Measurements from ENCODE around the gene MRM2. TPM values are rescaled to one million over a fixed set of nuclear protein-coding genes. Genes with fewer than 3 reads are reported as not detected.
A peak's percentile ranks its signal among the peaks of the same experiment; 100 is the strongest.

The MRM2 gene
- total RNA-seq, 2 donors from 2014 or later, result 30.0 to 34.5 TPM

DNA sequence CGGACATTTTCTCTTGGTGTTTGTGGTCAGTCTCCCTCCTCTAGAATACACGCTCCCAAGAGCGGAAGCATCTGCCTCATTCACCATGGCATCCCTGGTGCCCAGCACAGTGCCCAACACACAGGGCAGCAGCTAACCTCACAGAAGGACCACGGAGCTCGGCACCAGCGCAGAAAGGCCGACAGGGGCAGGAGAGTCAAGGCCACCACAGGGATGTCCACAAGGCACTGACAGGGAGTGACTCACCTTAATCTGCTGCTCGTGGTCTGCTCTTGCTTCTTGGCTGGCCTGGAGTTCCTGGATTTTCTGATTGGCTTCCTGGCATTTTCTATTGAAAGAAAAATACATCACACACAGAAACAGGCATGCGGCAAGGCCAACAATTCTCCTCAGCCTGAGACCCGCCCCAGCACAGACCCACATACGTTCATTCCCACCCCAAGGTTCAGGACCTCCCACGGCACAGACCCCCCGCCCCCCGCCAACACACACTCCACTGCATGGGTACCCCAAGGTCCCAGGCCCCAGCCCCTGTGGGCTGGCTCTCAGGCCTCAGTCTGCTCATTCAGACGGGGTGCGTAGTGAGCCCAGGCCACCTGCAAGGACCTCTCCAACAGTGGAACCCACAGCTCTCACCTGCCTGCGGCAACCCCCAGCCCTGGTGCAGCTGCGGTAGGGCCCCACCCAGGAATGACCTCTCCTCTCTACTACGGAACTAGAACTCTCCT lies 24.1 kb downstream of the MRM2 start:
- Mint-ChIP-seq H3K4me1 (ENCODE audit: low read depth in 2 of 2) (peaks cover 0 to 7% of the 10 kb centered on the region in 2 donors), H3K27me3 (no peaks in the 10 kb centered on the region), H3K27ac (no peak overlapping the region), H3K36me3 (peaks cover 10% of the 10 kb centered on the region), H3K4me3 (no peak overlapping the region), H3K9me3 (no peaks in the 10 kb centered on the region)
- ATAC-seq (no peak), DNase-seq (ENCODE audit: low spot score) (no peak)

DNA sequence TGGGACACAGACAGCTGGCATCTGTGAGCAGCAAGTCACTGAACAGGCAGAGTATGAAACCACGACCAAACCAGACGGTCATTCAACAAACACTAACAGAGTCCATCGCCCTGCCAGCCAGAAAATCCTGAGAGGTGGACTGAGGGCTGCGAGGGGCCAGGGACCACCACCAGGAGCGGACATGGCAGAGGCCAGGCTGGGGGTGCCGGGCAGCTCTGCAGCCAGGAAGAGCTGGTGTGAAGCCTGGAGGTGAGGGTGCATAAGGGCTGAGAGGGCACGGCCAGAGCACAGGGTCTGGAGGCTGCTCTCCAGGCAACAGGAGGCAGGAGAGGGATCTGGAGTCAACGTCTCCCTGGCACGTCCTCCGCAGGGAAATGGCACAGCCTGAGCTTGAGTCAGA lies 24.8 kb downstream of the MRM2 start:
- Mint-ChIP-seq H3K4me1 (ENCODE audit: low read depth in 2 of 2) (peaks cover 0 to 7% of the 10 kb centered on the region in 2 donors), H3K27me3 (no peaks in the 10 kb centered on the region), H3K27ac (no peak overlapping the region), H3K9me3 (no peaks in the 10 kb centered on the region), H3K36me3 (peaks cover 16% of the 10 kb centered on the region), H3K4me3 (no peak overlapping the region)
- ATAC-seq (no peak), DNase-seq (ENCODE audit: low spot score) (no peak)

DNA sequence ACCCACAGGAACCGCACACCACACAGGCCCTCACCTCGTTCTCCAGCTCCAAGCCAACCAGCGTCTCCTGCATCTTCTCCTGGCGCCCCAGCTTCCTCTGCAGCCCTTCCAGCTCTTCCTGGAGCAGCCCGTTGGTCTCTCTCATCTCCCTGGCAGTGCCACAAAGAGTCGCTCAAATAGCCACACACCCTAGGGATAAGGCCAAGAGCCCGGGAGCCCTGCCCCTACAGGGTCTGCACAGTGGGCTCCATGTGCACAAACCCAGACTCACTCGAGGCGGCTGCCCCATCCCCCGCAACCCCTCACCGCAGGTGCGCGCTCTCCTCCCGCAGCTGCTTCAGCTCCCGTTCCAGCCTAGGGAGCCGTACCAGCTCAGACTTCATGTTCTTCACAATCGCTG lies 26.2 kb downstream of the MRM2 start:
- H3K4me3 Mint-ChIP-seq, result no peak overlapping the region
- H3K36me3 Mint-ChIP-seq, result peaks cover 16% of the 10 kb centered on the region
- ATAC-seq (no peak), DNase-seq (ENCODE audit: low spot score) (no peak)
- peaks cover 0 to 7% of the 10 kb centered on the region in 2 donors for H3K4me1 Mint-ChIP-seq (ENCODE audit: low read depth in 2 of 2)
- H3K27me3 Mint-ChIP-seq, result no peaks in the 10 kb centered on the region
- peak overlapping the region in 1 of 2 donors; percentile 37 for H3K27ac Mint-ChIP-seq
- H3K9me3 Mint-ChIP-seq, result no peaks in the 10 kb centered on the region

DNA sequence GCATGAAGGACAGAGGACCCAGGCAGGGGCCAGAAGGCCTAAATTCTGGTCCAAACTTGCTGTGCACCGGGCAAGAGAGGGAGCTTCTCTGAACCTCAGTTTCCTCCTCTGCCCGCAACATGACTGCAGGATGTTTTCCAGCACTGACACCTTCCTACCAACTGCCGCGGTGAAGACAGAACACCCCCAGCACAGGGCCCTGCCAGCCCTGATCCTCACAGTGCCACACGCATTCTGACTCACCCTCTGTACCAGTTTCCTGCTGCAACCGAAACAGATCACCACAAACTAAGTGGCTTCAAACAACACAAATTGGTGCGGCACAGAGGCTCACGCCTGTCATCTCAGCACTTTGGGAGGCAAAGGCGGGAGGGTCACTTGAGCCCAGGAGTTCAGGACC lies 27.4 kb downstream of the MRM2 start:
- no peaks in the 10 kb centered on the region for H3K27me3 Mint-ChIP-seq
- H3K9me3 Mint-ChIP-seq, result no peaks in the 10 kb centered on the region
- peaks cover 16% of the 10 kb centered on the region for H3K36me3 Mint-ChIP-seq
- no peak overlapping the region for H3K27ac Mint-ChIP-seq
- peak in 1 of 2 donors; percentile 62 for ATAC-seq
- peaks cover 0 to 7% of the 10 kb centered on the region in 2 donors for H3K4me1 Mint-ChIP-seq (ENCODE audit: low read depth in 2 of 2)
- DNase-seq (ENCODE audit: low spot score), result no peak
- no peak overlapping the region for H3K4me3 Mint-ChIP-seq

DNA sequence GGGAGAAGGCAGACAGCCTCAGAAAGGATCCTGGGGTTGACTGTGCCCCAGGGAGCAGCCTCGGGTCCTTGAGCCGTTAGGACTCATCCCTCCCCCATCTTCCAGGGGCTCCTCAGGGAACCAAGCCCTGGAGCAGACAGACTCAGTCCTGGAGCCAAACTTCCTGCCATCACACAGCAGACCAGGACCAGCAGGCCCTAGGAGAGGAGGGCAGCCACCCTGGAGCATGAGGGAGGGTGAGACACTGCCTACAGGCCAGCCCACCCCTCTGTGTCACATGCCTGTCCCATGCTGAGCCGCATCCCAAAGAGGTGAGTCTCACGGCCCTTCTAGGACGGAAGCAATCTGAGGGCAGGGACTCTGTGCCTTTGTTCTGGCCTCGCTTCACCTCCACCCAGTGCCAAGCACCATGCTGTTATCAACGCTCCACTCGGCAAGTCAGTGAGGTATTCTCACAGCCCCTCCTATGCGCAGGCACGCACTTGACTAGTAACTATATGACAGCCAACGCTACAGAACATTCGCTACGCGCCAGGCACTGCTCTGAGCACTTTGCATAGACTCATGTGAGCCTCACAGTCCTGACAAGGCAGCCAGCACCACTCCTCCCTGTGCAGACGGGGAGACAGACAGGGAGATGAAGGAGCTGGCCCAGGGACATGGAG lies 28.3 kb downstream of the MRM2 start:
- H3K4me1 Mint-ChIP-seq (ENCODE audit: low read depth in 2 of 2), result peaks cover 0 to 10% of the 10 kb centered on the region in 2 donors
- peak overlapping the region in 1 of 2 donors; percentile 40 for H3K27ac Mint-ChIP-seq
- DNase-seq (ENCODE audit: low spot score), result no peak
- H3K4me3 Mint-ChIP-seq, result no peak overlapping the region
- no peak for ATAC-seq
- no peaks in the 10 kb centered on the region for H3K9me3 Mint-ChIP-seq
- peaks cover 17% of the 10 kb centered on the region for H3K36me3 Mint-ChIP-seq
- H3K27me3 Mint-ChIP-seq, result no peaks in the 10 kb centered on the region

DNA sequence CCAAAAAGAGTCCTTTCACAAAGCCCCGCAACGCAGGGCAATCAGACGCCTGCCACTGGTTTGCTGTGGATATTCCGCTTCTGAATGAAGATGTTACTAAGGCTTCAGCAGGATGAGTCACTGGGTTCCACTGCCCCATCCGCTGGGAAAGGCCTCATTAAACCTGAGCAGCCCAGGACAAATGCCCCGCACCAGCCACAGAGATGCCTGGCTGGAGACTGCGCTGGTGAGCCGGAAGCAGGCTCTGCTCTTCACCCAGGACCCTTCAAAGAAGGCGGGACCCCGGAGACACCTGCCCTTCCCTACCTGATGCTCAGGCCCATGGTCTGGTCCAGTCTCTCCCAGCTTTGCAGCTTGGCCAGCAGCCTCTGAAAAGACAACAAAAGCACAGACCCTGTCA lies 29.1 kb downstream of the MRM2 start:
- no peak overlapping the region for H3K4me3 Mint-ChIP-seq
- no peaks in the 10 kb centered on the region for H3K9me3 Mint-ChIP-seq
- H3K27ac Mint-ChIP-seq, result no peak overlapping the region
- peaks cover 22% of the 10 kb centered on the region for H3K36me3 Mint-ChIP-seq
- no peaks in the 10 kb centered on the region for H3K27me3 Mint-ChIP-seq
- no peak for ATAC-seq
- no peak for DNase-seq (ENCODE audit: low spot score)
- H3K4me1 Mint-ChIP-seq (ENCODE audit: low read depth in 2 of 2), result peaks cover 0 to 8% of the 10 kb centered on the region in 2 donors

DNA sequence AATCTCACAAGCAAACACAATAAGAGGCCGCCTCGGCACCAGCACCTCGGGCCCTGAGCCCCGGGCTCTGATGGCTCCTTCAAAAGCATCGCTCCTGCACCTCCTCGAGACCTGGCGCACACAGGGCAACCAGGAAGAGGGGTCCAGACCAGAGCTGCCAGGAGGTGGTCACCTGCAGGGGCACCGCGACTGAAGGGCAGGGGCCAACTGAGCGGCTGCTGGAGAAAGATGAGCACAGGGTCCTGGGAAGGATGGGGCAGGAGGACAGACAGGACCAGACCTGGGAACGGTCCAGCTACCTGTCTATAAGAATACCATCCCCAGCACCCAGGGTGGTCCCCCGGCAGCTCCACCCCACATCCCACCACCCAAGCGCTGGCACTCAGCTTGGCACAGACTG lies 30.1 kb downstream of the MRM2 start:
- Mint-ChIP-seq H3K9me3 (no peaks in the 10 kb centered on the region), H3K27me3 (no peaks in the 10 kb centered on the region), H3K27ac (no peak overlapping the region), H3K36me3 (peaks cover 22% of the 10 kb centered on the region), H3K4me3 (no peak overlapping the region), H3K4me1 (ENCODE audit: low read depth in 2 of 2) (peaks cover 0 to 8% of the 10 kb centered on the region in 2 donors)
- no peak for ATAC-seq
- no peak for DNase-seq (ENCODE audit: low spot score)

DNA sequence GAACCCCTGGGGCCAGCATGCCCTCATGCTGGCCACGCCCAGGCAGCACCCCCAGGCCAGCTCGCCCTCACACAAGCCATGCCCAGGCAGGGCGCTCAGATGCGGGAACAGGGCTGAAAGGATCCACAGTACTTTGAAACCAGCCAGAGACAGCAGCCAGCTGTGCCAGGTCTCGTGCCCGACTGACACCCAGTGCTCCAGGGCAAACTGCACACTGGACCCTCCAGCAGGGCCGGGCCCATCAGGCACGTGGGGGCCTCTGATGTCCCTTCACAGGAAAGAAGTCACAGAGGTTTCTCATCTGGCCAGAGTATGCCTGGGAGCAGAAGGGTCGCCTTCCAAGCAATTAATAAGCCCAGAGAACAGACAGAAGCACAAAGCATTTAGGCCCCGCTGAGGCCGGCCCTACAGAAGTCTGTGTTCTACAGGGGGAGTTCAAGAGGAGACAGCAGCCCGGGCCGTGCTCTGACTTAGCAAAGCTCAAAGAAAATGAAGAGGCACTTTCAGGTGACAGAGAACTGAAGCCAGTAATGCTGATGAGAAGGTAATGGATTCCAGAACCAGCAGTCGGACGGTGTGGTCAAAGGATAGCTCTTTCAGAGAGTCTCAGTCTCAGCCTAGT lies 30.6 kb downstream of the MRM2 start:
- ATAC-seq (no peak), DNase-seq (ENCODE audit: low spot score) (peak; percentile 54)
- Mint-ChIP-seq H3K9me3 (no peaks in the 10 kb centered on the region), H3K27me3 (no peaks in the 10 kb centered on the region), H3K4me1 (ENCODE audit: low read depth in 2 of 2) (peaks cover 0 to 8% of the 10 kb centered on the region in 2 donors), H3K4me3 (no peak overlapping the region), H3K27ac (no peak overlapping the region), H3K36me3 (peaks cover 22% of the 10 kb centered on the region)

DNA sequence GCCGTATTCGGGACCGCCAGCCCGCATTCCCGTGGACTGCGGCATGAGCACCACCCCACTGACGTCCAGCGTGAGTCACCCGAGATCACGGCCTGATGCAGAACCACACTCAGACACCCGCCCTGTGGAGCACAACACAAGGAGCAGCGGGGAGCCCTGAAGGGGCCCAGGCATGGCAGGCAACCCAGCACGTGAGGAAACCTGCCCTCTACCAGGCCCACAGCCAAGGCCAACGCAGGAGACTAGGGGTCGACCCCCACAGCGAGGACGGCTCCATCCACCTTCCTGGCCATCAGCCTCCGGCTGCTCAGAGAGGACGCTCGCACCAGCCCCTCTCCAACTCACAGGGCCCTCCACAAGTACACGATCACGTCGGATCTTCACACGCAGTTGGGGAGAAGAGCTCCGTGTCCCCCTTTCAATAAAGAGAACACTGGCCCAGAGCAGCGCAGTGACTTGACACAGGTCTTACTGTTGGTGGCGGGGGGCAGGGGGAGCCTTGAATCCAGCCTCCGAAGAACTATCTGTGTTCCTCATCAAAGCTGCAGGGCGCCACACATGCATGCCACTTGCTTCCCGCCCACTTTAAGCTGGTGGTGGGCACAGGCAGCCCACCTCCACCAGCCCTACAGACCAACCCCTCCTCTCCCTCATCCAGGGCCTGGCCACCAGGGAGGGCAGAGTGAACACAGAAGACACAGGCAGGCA lies 31.3 kb downstream of the MRM2 start:
- DNase-seq (ENCODE audit: low spot score), result peak; percentile 25
- Mint-ChIP-seq H3K36me3 (peaks cover 16% of the 10 kb centered on the region), H3K4me1 (ENCODE audit: low read depth in 2 of 2) (peaks cover 0 to 8% of the 10 kb centered on the region in 2 donors)

DNA sequence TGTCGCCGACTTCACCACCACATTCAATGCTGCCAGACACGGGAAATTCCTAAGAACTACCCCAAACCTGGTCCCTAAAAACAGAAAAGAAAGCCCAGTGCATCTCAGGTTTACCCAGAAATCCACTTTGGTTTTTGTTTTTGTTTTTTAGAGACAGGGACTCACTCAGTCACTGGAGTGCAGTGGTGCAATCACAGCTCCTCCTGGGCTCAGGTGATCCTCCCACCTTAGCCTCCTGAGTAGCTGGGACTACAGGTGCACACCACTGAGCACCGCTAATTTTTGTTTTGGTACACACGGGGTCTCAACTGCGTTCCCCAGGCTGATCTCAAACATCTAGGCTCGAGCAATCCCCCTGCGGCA lies 32.1 kb downstream of the MRM2 start:
- Mint-ChIP-seq H3K27me3 (no peaks in the 10 kb centered on the region), H3K4me1 (ENCODE audit: low read depth in 2 of 2) (peaks cover 0 to 5% of the 10 kb centered on the region in 2 donors), H3K9me3 (no peaks in the 10 kb centered on the region), H3K36me3 (peaks cover 16% of the 10 kb centered on the region), H3K4me3 (no peak overlapping the region), H3K27ac (no peak overlapping the region)
- ATAC-seq (no peak), DNase-seq (ENCODE audit: low spot score) (no peak)

More for the DNA sequence above, 31.3 kb downstream of the MRM2 start:
- Mint-ChIP-seq H3K27me3 (no peaks in the 10 kb centered on the region), H3K27ac (no peak overlapping the region), H3K4me3 (no peak overlapping the region), H3K9me3 (no peaks in the 10 kb centered on the region)
- ATAC-seq, result no peak

DNA sequence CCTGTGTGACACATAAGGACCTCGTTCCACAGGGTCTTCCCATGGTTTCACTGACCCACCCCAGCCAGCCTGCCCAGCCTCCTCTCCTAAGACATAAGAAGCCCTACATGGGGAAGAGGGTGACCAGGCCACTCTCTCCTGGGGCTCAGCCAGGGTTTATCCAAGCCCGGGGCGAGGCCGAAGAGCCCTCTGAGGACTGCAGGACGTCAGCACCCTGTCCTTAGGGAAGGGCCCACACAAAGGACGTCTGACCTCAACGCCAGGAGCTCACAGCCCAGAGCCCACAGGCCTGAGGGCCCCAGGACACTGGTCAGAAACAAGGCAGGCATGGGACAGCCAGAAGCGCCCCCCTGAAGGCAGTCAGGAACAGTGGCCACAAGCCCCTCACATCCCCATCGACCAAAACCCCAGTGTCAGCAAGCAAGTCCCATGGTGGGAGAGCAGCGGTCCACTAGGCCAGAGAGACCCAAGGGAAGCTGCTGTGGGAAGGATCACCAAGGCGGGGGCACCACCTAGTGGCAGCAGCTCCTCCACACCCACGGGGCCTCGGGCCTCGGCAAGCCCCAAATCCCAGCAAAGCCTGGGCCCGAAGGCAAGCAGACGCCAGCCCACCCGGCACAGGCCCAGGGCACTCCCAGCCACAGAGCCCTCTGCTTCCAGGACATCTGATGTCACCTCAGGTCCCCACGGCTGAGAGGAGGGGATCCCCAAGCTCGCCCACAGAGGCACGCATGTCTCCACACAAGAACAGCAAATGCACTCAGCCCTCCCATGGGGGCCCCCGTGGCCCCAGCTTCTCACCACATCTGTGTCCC lies 32.7 kb downstream of the MRM2 start:
- DNase-seq (ENCODE audit: low spot score), result no peak
- Mint-ChIP-seq H3K27ac (no peak overlapping the region), H3K9me3 (no peaks in the 10 kb centered on the region), H3K36me3 (peaks cover 16% of the 10 kb centered on the region), H3K4me3 (no peak overlapping the region), H3K4me1 (ENCODE audit: low read depth in 2 of 2) (peaks cover 0 to 5% of the 10 kb centered on the region in 2 donors), H3K27me3 (no peaks in the 10 kb centered on the region)
- ATAC-seq, result peak in 1 of 2 donors; percentile 66

DNA sequence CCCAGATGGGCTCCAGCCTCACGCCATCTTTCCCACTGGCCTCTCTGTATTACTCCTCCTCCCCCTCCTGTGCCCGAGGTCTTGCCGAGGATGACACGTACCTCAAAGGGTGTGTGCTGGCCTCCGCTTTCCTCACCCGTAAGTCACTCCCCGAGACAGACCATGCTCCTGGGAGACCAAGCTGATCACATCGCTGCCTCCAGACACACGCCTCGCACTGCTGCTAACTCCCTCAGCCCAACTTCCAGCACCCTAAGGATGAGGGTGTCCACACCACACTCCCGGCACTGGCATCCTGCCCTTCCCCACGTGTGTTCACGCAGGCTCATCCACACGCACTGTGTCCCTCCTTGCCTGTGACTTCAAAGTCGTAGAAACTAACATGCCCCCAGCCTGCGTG lies 33.3 kb downstream of the MRM2 start:
- Mint-ChIP-seq H3K4me3 (no peak overlapping the region), H3K9me3 (no peaks in the 10 kb centered on the region), H3K36me3 (peaks cover 12% of the 10 kb centered on the region), H3K27me3 (no peaks in the 10 kb centered on the region), H3K27ac (no peak overlapping the region), H3K4me1 (ENCODE audit: low read depth in 2 of 2) (peaks cover 0 to 3% of the 10 kb centered on the region in 2 donors)
- DNase-seq (ENCODE audit: low spot score) (no peak), ATAC-seq (no peak)

Data from natural killer cell treated with Interleukin-12 subunit alpha and Interleukin-12 subunit beta and Interleukin-15 and Interleukin-18, amount 100 ng/mL, for 72 hours (primary cell).